Effector CD4-positive, alpha-beta T cell (primary cell): ENCODE measurements around the gene METRN.

Experiments
- DNase-seq: peaks from one replicate; pipeline ENCODE4 v3.0.0-alpha.2; 2020

METRN gene

DNA sequence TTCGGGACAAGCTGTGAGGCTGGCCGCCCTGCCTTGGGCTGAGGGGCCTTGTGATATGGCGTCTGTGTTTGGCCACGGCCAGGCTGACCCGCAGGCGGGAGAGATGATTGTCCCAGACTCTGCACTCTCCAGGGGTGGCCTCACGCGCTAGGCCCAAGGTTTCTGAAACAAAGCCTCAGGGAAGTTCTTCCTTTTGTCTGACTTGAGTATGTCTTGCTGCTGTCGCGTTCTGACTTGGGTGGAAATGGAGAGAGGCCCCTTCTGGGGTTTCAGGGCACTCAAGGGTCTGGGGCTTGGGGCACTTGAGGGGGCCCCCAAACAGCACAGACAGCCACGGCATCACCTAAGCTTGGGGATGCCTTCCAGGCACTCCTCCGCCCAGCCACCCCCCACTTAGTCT is 3.8 kb upstream of the METRN start:
- no peak for DNase-seq

DNA sequence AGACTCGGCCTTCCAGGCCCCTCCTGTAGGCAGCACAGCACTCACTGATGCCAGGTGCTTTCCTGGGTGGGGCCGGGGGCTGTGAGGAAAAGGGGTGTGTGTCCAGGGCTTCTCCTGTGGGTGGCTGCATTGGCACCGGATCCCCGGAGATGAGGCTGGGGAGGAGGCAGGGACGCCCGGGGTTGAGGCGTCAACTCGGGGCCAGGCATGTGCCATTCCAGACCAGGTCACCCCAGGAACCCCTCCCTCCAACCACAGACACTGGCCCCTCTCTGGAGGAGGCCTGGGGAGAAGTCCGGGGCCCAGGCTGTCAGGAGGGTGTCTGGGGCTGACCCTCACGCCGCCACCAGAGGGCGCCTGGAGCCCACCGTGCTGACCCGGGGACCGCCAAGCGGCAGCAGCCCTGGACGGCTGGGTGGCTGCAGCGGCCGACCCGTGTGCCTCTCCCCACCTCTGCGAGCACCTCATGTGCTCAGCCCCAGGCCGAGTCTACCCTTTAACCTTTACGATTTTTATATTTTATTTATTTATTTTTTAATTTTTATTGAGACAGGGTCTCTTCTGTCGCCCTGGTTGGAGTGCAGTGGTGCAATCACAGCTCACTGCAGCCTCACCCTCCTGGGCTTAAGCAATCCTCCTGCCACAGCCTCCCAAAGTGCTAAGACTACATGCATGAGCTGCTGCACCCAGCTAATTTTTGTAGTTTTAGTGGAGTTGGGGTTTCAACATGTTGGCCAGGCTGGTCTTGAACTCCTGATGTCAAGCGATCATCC is 3.2 kb upstream of the METRN start:
- DNase-seq, result peak; percentile 78

DNA sequence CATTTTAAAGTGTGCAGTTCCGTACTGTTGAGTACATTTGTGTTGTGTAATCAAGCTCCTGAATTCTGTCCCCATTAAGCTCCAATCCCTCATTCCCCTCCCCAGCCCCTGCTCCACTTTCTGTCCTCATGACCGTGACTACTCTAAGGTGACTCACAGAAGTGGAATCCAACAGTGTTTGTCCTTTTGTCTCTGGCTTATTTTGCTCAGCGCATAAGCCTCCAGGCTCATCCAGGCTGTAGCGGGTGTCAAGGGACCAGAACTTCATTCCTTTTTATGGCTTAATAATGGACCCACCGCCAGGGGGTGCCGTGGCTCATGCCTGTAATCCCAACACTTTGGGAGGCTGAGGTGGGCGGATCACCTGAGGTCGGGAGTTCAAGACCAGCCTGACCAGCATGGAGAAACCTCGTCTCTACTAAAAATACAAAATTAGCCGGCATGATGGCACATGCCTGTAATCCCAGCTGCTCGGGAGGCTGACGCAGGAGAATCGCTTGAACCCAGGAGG is 2.1 kb upstream of the METRN start:
- peak; percentile 38 for DNase-seq

DNA sequence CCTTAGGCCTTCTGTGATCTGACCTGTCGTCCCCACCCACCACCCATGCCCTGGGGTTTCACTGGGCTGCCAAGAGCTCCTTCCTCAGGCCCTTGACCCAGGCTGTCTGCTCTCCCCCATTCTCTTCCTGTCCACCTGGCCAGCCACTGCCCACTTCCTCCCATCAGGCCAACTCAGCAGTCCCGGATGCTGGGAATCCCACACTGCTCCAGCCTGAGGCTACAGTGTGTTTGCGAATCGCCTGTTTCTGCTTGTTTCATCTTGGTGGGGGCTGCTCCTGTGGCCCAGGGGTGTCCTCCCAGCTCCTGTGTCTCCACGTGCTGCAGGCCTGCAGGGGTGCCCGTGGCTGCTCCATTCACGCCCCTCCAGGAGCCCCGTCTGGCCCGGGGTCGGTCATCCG is 839 bp upstream of the METRN start:
- no peak for DNase-seq

DNA sequence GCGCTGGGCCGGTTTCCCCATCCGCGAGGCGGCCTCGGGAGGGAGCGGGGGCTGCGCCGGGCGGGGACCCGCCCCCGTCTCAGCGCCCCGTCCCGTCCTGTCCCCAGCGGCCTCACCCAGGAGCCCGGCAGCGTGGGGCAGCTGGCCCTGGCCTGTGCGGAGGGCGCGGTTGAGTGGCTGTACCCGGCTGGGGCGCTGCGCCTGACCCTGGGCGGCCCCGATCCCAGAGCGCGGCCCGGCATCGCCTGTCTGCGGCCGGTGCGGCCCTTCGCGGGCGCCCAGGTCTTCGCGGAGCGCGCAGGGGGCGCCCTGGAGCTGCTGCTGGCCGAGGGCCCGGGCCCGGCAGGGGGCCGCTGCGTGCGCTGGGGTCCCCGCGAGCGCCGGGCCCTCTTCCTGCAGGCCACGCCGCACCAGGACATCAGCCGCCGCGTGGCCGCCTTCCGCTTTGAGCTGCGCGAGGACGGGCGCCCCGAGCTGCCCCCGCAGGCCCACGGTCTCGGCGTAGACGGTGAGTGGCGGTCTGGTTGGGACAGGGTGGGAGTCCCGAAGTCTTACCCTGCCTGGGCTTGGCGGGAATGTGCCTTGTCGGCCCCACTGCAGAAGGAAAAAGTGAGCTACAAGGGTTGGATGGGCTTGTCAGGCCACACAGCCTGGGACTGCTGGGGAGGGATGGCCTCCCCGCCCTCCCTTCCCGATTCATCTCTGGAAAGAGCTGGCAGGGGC is 720 bp downstream of the METRN start:
- DNase-seq, result no peak

DNA sequence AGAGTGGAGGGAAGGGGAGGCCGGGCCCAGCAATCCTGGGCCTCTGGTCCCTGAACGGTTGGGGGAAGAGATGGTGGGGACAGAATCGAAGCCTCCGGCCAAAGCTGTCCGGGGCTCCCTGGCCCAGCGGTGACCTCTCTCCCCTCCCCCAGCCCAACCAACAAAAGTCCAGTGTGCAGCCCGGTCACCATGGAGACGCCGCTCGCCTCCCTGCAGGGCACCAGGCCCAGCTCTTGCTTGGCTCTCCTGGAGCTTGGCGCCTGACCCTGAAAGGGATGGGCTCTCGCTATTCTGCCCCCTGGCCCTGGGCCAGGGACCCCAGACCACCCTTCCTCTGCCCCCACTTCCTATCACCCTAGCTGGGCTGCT is 1.3 kb downstream of the METRN start:
- DNase-seq, result no peak

DNA sequence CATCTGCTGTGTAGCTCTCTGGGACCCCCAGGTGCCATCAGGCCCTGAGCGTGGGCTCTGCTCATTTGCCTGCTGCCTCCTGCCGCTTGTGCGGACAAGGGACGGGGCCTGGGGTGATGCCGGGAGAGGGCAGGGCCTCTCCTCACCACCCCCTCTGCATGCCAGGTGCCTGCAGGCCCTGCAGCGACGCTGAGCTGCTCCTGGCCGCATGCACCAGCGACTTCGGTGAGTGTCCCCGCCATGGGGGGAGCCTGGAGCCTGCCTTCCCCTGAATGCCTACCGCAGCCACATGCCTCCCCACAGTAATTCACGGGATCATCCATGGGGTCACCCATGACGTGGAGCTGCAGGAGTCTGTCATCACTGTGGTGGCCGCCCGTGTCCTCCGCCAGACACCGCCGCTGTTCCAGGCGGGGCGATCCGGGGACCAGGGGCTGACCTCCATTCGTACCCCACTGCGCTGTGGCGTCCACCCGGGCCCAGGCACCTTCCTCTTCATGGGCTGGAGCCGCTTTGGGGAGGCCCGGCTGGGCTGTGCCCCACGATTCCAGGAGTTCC is 1.9 kb downstream of the METRN start:
- DNase-seq, result no peak

- no peak for DNase-seq
These were observed 2.7 kb downstream of the METRN start for GRCh38 chr16:717450-718245.

DNA sequence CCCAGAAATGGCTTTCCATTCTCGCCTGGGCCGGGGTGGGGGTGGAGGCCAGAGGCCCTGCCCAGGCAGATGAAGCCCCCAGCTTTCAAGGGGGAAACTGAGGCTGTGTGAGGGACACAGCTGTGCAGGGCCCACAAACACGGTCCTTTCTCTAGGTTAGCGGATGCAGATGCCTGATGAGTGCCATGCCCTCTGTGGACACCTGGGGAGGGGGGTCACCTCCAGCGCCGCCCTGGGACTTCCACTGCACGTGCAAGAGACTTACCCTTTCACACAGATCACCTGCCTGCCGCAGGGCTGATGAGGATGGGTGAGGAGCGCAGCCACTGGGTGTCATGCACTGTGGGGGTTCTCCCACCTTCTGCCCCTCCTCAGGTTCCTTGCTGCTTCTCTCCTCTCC is 3.5 kb downstream of the METRN start:
- DNase-seq, result no peak

- DNase-seq, result no peak
These were observed 4.0 kb downstream of the METRN start for GRCh38 chr16:718922-719321.

- DNase-seq, result no peak
These were observed 5.0 kb downstream of the METRN start for GRCh38 chr16:719815-720446.

- DNase-seq, result no peak
These were observed 5.6 kb downstream of the METRN start for GRCh38 chr16:720447-720989.

- DNase-seq, result peak; percentile 58
These were observed 6.3 kb downstream of the METRN start, which contains the start of gene ANTKMT for GRCh38 chr16:720990-721764. TSS of gene ANTKMT (plus strand) at chr16:721146. CDS start at chr16:721275, 129 bp downstream.

- no peak for DNase-seq
These were observed 7.0 kb downstream of the METRN start for GRCh38 chr16:721765-722540.

- no peak for DNase-seq
These were observed 8.1 kb downstream of the METRN start for GRCh38 chr16:722835-723633.

DNA sequence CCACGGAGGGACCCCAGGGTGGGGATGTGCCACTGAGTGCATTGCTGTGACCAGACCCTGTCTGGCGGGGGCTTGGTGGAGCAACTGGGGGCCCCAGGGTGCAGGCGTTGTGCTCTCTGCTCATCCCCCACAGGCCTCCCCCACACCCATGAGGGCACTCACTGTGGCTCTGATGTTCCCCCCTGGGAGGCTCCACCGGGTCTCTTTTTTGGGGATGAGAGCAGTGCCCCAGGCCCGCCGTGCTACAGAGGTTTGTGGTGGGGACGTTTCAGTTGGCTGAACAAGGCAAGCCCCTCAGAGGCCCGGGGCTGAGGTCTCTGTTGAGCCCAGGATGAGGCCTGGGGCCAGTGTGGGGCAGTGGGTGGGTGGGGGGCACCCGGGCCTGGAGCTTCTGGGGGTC is 8.8 kb downstream of the METRN start:
- DNase-seq, result no peak

DNA sequence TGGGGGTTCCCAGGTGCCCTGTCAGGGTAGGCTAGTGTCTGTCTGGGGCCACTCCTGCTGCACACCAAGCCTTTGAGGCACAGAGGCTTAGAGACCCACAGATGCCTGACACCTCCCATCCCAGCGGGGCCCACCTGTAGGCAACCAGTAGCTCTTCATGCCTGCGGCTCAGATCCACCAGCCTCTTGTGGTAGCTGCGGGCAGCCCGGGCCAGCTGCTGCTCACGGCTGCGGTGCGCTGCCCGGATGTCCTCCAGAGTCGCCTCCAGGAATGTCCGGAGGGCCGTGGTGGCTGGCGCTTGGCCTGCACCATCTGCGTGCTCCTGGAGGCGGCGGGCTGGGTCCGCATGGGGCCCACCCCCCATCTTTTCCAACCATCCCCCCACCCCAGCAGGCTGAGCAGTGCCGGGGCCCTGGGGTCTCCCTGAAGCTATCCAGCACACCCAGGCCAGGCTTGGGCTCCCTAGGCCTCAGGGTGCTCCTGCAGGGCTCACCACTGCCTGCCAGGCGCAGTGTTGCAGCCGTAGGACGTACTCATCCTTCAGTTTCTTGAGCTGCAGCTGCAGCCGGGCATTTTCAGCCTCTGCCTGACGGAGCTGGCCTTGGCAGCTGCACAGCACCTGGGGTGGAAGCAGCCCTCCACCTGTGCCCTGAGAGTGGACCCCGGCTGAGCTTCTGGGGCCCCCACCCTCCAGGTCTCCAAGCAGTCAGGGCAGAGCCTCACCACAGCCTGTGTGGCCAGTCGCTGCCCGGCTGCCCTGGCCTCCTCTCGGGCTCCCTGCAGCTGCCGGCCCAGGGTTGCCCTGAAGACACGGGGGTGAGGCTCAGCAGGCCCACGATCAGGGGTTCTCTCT is 9.5 kb downstream of the METRN start:
- DNase-seq, result no peak

- DNase-seq, result no peak
These were observed 10.1 kb downstream of the METRN start for GRCh38 chr16:725041-725376.
